ENCODE results near the gene TEX50.
"Not testable (repeated sequence)": the region's sequence is repeated elsewhere in the genome, so short reads cannot be mapped to it uniquely, and the experiment has no call there.

The TEX50 gene

GRCh38 chr1:173635116-173635515, at the start of gene TEX50:
Gene TEX50, plus strand, starts transcription at chr1:173635338. Its CDS starts 184 bp downstream, at chr1:173635522.
- no peak for DNase-seq (ENCODE audit: low read depth)

DNA sequence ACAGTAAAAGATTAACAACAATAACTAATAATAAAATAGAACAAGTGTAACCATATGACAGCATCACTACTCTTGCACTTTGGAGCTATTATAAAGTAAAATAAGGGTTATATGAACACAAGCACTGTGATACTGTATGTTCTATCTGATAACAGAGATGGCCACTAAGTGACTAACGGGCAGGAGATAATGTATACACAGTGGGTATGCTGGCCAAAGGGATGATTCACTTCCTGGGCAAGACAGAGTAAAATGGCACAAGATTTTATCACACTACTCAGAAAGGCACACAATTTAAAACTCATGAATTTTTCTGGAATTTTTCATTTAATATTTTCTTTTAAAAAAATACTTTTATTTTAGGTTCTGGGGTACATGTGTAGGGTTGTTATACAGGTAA, 44.6 kb upstream of the TEX50 start:
- DNase-seq (ENCODE audit: low read depth) = no peak

DNA sequence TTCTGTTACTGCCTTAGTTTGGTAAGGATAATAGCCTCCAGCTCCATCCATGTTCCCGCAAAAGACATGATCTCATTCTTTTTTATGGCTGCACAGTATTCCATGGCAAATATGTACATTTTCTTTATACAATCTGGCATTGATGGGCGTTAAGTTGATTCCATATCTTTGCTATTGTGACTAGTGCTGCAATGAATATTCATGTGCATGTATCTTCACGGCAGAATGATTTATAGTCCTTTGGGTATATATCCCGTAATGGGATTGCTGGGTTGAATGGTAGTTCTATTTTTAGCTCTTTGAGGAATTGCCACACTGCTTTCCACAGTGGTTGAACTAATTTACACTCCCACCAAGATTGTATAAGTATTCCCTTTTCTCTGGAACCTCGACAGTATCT, 44.0 kb upstream of the TEX50 start:
- not testable (repeated sequence) for DNase-seq (ENCODE audit: low read depth)

GRCh38 chr1:173596097-173596825, 38.9 kb upstream of the TEX50 start:
- no peak for DNase-seq (ENCODE audit: low read depth)

DNA sequence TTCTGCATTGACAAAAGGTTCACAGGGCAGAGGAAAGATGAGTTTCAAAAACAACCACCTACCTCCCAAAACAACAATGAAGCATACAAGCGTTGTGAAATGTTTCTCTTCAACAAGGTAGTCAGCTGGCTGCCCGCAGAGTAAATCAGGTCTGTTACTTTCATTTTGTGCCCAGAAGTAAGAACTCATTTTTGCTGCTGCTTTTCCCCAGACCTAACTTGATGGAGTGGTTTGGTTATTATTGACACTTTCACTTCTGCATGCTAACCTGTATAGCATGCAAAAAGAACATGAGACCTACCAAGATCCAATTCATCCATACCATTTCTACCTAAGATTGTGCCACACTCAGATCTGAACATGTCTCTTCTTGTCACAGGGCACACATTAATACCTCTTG, 33.5 kb upstream of the TEX50 start:
- no peak for DNase-seq (ENCODE audit: low read depth)

GRCh38 chr1:173603056-173603591, 32.0 kb upstream of the TEX50 start, which contains the start of gene SLC9C2:
Gene SLC9C2, minus strand, starts transcription at chr1:173603072. Its CDS starts 1,296 bp downstream, at chr1:173601776.
- peak; percentile 76 for DNase-seq (ENCODE audit: low read depth)

DNA sequence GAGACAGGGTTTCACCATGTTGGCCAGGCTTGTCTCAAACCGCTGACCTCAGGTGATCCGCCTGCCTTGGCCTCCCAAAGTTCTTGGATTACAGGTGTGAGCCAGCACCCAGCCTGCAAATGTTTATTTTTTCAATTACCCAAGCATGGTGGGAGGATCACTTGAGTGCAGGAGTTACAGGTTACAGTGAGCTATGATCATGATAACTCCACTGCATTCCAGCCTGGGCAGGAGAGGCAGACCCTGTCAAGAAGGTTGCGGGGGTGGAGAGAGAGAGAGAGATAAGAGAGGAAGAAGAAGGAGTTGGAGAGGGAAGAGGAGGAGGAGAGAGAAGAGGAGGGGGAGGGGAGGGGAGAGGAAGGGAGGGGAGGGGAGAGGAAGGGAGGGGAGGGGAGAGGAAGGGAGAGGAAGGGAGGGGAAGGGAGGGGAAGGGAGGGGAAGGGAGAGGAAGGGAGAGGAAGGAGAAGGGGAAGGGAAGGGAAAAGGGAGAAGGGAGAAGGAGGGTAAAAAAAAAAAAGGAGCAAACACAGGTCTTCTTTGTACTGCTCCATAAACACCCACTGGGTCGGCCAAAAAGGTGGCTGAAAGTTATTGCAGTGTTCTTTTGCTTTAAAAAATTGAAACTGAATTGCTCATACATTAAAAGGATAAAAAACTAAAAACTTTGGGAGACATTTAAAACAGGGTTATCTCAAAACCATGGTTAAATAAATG, 26.5 kb upstream of the TEX50 start:
- DNase-seq (ENCODE audit: low read depth) = no peak

GRCh38 chr1:173613086-173613485, 22.1 kb upstream of the TEX50 start:
- not testable (repeated sequence) for DNase-seq (ENCODE audit: low read depth)

DNA sequence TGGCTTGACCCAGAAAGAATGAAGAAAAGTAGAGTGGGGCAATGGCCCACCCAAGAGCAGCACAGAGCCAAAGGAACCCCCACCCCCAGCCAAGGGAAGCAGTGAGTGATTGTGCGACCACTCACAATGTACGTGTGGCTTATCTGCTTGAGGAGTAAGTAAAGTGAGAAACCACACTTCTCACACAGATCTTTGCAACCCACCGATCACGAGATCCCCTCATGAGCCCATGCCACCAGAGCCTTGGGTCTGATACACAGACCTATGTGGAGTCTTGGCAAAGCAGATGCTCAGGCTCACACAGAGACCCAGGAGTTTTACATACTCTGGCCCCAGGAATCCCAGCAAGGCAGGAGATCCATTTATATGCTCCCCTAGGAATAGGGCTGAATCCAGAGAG, 18.3 kb upstream of the TEX50 start:
- no peak for DNase-seq (ENCODE audit: low read depth)

DNA sequence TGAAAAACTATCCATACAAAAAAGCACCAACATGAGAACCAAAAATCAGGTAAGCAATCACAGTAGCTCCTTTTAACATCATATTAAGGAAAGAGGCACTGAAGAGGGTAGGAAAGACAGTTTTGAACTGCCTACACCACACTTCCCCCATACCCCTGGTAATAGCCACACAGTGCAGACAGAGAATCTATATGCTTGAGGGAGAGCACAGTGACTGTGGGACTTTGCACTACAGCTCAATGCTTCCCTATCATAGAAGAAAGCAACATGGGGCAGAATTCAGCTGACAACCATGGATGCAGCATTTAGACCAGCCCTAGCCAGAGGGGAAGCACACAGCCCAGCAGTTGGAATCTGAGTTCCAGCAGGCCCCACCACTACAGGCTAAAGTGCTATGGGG, 7.9 kb upstream of the TEX50 start:
- no peak for DNase-seq (ENCODE audit: low read depth)

GRCh38 chr1:173628888-173629287, 6.2 kb upstream of the TEX50 start:
- DNase-seq (ENCODE audit: low read depth) = no peak

- DNase-seq (ENCODE audit: low read depth) = not testable (repeated sequence)
Measured at GRCh38 chr1:173637236-173638042, 2.3 kb downstream of the TEX50 start.

DNA sequence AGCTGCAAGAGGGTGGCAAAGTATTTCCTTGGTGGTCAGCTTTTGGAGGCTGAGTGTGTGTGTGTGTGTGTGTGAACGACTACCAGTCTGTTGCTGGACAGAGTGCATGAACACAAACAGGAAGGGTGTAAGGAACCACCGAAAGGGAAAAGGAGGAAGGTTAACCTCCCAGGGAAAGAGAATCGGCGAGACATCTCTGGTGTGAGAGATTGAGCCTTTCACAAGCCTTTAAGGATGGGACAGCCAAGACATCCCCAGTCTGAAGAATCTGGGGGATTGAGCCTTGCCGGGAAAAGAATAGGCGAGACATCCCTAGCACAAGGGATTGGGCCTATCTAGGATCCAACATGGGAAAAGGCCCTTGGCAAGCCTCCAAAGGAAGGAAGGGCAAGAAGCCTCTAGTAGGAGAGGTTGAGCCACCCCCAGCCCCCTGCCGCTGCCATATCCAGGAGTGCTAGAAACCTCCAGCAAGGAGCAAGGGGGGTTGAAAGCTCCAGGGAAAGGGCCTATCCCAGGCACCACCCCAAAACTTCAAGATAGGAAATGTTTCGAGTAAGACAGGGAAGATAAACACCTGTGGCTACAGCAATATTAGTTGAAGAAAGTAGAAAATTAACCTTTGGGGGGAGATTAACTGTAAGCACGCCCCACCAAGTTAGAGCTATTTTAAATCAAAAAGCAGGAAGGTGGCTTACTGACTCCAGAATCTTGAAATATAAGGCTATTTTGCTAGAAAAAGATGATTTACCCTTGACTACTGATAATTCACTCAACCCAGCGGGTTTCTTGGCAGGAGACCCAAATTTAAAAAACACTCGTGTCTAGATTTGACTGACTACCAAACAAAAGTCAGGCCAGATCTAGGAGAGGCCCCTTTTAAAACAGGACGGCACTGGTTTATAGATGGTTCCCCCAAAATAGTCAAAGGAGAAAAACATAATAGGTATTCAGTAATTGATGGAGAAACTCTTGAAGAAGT, 3.2 kb downstream of the TEX50 start:
- no peak for DNase-seq (ENCODE audit: low read depth)

DNA sequence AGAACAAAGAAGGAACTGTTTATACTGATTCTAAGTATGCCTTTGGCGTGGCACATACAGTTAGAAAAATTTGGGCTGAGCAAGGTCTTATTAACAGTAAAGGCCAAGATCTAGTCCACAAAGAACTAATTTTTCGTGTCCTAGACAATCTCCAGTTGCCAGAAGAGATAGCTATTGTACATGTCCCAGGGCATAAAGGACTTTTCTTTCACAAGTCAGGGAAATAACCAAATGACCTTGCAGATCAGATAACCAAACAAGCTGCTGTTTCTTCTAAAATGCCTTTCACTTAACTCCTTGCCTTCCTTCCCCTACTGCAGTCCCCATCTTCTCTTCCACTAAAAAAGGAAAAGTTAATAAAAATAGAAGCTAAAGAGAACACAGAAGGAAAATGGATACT, 4.0 kb downstream of the TEX50 start:
- no peak for DNase-seq (ENCODE audit: low read depth)

DNA sequence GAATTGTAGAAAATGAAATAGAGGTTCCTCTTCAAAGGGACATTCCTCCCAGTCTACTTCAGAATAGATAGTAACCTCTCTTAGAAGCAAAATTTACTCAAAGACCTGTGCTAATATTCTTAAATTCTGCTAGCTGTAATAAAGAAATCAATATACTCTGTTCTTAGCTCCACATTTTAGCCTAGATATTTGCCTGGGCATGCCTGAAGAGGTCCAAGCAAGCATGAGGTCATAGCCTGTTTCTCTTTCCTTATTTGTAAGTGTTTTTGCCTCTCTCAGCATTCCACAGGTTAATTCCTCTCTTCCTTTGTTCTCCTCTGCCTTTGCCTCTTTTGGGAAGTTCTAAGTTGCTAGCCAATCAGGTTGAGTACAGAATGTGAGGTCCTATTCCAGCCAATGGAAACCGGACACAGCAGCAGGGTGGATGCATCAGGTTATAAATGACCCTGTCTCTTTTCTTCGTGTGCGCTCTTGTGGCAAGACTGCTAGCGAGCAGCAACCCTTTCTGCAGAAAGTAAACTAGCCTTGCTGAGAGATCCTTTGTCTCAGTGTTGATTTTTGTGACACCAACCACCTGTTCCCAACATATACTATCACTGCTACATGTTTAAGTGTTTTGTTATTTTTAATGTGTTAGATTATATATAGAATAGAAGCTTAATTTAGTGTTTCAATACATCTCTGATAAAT, 7.5 kb downstream of the TEX50 start:
- peak; percentile 35 for DNase-seq (ENCODE audit: low read depth)

- no peak for DNase-seq (ENCODE audit: low read depth)
Measured at GRCh38 chr1:173646656-173647055, 11.5 kb downstream of the TEX50 start.

GRCh38 chr1:173648880-173649605, 13.9 kb downstream of the TEX50 start:
- peak; percentile 14 for DNase-seq (ENCODE audit: low read depth)

DNA sequence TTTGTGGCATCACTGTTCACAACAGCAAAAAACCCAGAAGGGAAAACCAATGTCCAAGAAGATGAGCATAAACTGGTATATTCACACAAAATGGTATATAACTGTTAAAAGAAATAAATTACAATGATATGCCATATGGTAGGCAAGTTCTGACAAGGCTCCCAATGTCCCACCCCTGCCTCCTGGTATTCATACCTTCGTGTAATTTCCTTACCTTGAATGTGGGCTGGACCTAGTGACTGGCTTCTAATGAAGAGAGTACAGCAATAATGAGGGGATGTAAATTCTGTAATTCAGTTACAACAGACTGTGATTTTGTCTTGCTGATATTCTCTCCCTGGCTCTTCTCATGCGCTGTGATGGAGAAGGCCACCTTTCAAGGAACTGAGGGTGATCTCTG, 25.2 kb downstream of the TEX50 start:
- DNase-seq (ENCODE audit: low read depth) = no peak

GRCh38 chr1:173661271-173661670, 26.1 kb downstream of the TEX50 start:
- DNase-seq (ENCODE audit: low read depth) = no peak

DNA sequence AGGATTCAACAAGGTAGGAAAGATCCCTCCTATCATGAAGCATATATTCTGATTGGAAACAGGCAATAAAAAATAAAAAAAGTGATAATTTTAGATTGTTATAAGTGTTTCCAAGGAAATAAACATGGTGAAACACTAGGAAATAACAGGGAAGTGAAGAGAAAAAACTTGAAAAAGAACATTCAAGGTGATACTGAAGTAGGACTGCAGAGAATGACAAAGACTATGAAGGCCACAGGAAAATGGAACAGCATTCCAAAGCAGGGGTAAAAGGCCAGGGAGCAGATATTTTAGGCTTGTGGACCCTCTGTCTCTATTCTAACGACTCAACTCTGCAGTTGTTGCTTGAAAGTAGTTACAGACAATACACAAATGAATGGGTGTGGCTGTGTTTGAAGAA, 26.6 kb downstream of the TEX50 start:
- DNase-seq (ENCODE audit: low read depth) = no peak

Measured in iris pigment epithelial cell (primary cell).